HCT116 (cell line): Measurements from ENCODE around the gene FAM237B. TPM values are rescaled to one million over a fixed set of nuclear protein-coding genes. Genes with fewer than 3 reads are reported as not detected.
A peak's percentile ranks its signal among the peaks of the same experiment; 100 is the strongest.

Experiments
- ATAC-seq: fragments of 200-7000 bp; cut with Tn5 transposase; 2 replicates; pipeline ENCODE4 v1.9.1; 2020; ENCODE audit warnings: mild to moderate bottlenecking, moderate library complexity
- BruUV-seq: library from RNA; stranded (reverse); fragments of 400-500 nt; replicated peaks from 2 replicates; lab custom pipeline; 2021; lab: Mats Ljungman, UMichigan
- CTCF ChIA-PET: fragments of 300-600 bp; sonication (Branson Sonifier 250); formaldehyde crosslinking; loops from one replicate; lab custom pipeline; 2021; ENCODE audit warnings: antibody characterized with exemption; lab: Charles Lee
- POLR2A ChIA-PET: fragments of 300-600, 350-600 bp; sonication (Branson Sonifier 250); formaldehyde crosslinking; loops from one replicate; lab custom pipeline; 2021; ENCODE audit warnings: antibody characterized with exemption; lab: Charles Lee
- RAD21 ChIA-PET, 2 experiments: fragments of 300-600 bp; sonication (Branson Sonifier 250); formaldehyde crosslinking; loops; one replicate each; lab custom pipeline; 2023; ENCODE audit warnings: low total read pairs in 2 of 2; ENCODE audit not compliant: uncharacterized antibody in 2 of 2, unreplicated experiment in 2 of 2, low non-redundant PET in 1 of 2; lab: Charles Lee
- DNase-seq: peaks from one replicate; pipeline ENCODE4 v3.0.0-alpha.2; 2010; ENCODE audit warnings: low read depth, low spot score
- H2AFZ ChIP-seq: fragments of 200-600 bp; shearing (Covaris generic), sonication (generic); 2 replicates; pipeline ENCODE4 v1.6.1; 2017; ENCODE audit warnings: low read depth, mixed run types, mixed read lengths, antibody characterized with exemption, low read length; ENCODE audit not compliant: poor library complexity, severe bottlenecking
- H3K27ac ChIP-seq: 2 replicates; pipeline ENCODE4 v1.5.1; 2012; ENCODE audit warnings: low read depth, low read length
- H3K27me3 ChIP-seq: fragments of 200-600 bp; sonication (generic); 2 replicates; pipeline ENCODE4 v1.6.1; 2016; ENCODE audit warnings: mixed run types, low read length, mixed read lengths; ENCODE audit not compliant: insufficient read depth
- H3K36me3 ChIP-seq, 2 experiments: fragments of 200-500 bp in 1 of 2; fragments of 200-600 bp in 1 of 2; sonication (Bioruptor generic) in 1 of 2; sonication (generic) in 1 of 2; 2 replicates each; pipeline versions ENCODE4 v1.5.1 to v1.6.1; 2014 to 2016; ENCODE audit warnings: low read length in 2 of 2, inconsistent platforms in 1 of 2, mixed read lengths in 1 of 2, mixed run types in 1 of 2; ENCODE audit not compliant: insufficient read depth in 2 of 2, control insufficient read depth in 1 of 2
- H3K4me1 ChIP-seq, 2 experiments: fragments of 200-600 bp in 1 of 2; sonication (generic) in 1 of 2; 2 replicates each; pipeline versions ENCODE4 v1.5.1 to v1.6.1; 2012 to 2017; ENCODE audit warnings: low read length in 2 of 2, inconsistent platforms in 1 of 2, mild to moderate bottlenecking in 1 of 2, mixed read lengths in 1 of 2, mixed run types in 1 of 2, moderate library complexity in 1 of 2; ENCODE audit not compliant: insufficient read depth in 2 of 2, control insufficient read depth in 1 of 2
- H3K4me2 ChIP-seq: fragments of 200-600 bp; sonication (generic); 2 replicates; pipeline ENCODE4 v1.6.1; 2017; ENCODE audit warnings: mixed run types, low read length, mixed read lengths
- H3K4me3 ChIP-seq, 2 experiments: fragments of 200-600 bp in 1 of 2; sonication (generic) in 1 of 2; replicated peaks in 1 of 2; 2 replicates each; pipeline ENCODE4 v1.5.1; 2011 to 2016; ENCODE audit warnings: low read length in 2 of 2, control low read depth in 1 of 2, low read depth in 1 of 2, mild to moderate bottlenecking in 1 of 2, mixed read lengths in 1 of 2, mixed run types in 1 of 2
- H3K79me2 ChIP-seq: fragments of 200-600 bp; sonication (generic); 2 replicates; pipeline ENCODE4 v1.6.1; 2017; ENCODE audit warnings: mild to moderate bottlenecking, mixed run types, low read length, moderate library complexity, mixed read lengths; ENCODE audit not compliant: insufficient read depth
- H3K9ac ChIP-seq: fragments of 200-600 bp; sonication (generic); 2 replicates; pipeline ENCODE4 v1.6.1; 2016; ENCODE audit warnings: low read length, mixed read lengths
- H3K9me2 ChIP-seq: fragments of 200-600 bp; sonication (generic), shearing (Covaris generic); 2 replicates; pipeline ENCODE4 v1.6.1; 2017; ENCODE audit warnings: mixed run types, mild to moderate bottlenecking, moderate library complexity; ENCODE audit not compliant: insufficient read depth
- H3K9me3 ChIP-seq, 2 experiments: fragments of 200-500 bp in 1 of 2; fragments of 200-600 bp in 1 of 2; sonication (Bioruptor generic) in 1 of 2; sonication (generic) in 1 of 2; 2 replicates each; pipeline ENCODE4 v1.6.1; 2014 to 2017; ENCODE audit warnings: low read length in 2 of 2, mixed read lengths in 2 of 2, inconsistent platforms in 1 of 2, low read depth in 1 of 2, mild to moderate bottlenecking in 1 of 2, mixed run types in 1 of 2, moderate library complexity in 1 of 2; ENCODE audit not compliant: control insufficient read depth in 1 of 2, insufficient read depth in 1 of 2
- H4K20me1 ChIP-seq: fragments of 200-600 bp; sonication (generic), shearing (Covaris generic); 2 replicates; pipeline ENCODE4 v1.6.1; 2017; ENCODE audit warnings: mixed run types, mild to moderate bottlenecking, moderate library complexity; ENCODE audit not compliant: insufficient read depth
- ATF3 ChIP-seq: IDR thresholded peaks from 2 replicates; pipeline ENCODE4 v1.6.1; 2012
- CEBPB ChIP-seq: IDR thresholded peaks from 2 replicates; pipeline ENCODE4 v1.6.1; 2012; ENCODE audit warnings: low read depth
- SRF ChIP-seq: IDR thresholded peaks from 2 replicates; pipeline ENCODE4 v1.6.1; 2012; ENCODE audit warnings: low read depth
- ZFX ChIP-seq: fragments of 450-650 bp; IDR thresholded peaks from 2 replicates; pipeline ENCODE4 v1.6.1; 2017
- ZNF274 ChIP-seq: fragments of 200-500 bp; sonication (Bioruptor generic); IDR thresholded peaks from 2 replicates; pipeline ENCODE4 v1.6.1; 2014; ENCODE audit warnings: mild to moderate bottlenecking, low read depth, low read length, inconsistent platforms
- intact Hi-C: fragments of 100-400 bp; cut with micrococcal nuclease; formaldehyde crosslinking; loops from 2 replicates; pipeline ENCODE4 v1.10.0; 2022
- total RNA-seq: library from RNA; stranded (reverse); gene quantifications from one replicate; pipeline ENCODE4 v1.2.1, GENCODE V29; 2021; ENCODE audit not compliant: unreplicated experiment
- TF ChIP-seq, protein P1 (sequence below), 3 experiments: fragments of 200-600 bp in 1 of 3; sonication (generic) in 1 of 3; IDR thresholded peaks in 2 of 3; conservative IDR thresholded peaks in 1 of 3; 2 replicates each; pipeline ENCODE4 v1.5.1; 2012 to 2017; ENCODE audit warnings: low read depth in 2 of 3, low read length in 2 of 3, antibody characterized with exemption in 1 of 3, borderline replicate concordance in 1 of 3, control low read depth in 1 of 3, mild to moderate bottlenecking in 1 of 3, mixed read lengths in 1 of 3, mixed run types in 1 of 3, moderate library complexity in 1 of 3; ENCODE audit not compliant: insufficient read depth in 1 of 3
- TF ChIP-seq, protein P2 (sequence below): IDR thresholded peaks from 2 replicates; pipeline ENCODE4 v1.6.1; 2012; ENCODE audit warnings: low read depth

The FAM237B gene
- total RNA-seq, 1 experiment from 2014 or later, result not detected

DNA sequence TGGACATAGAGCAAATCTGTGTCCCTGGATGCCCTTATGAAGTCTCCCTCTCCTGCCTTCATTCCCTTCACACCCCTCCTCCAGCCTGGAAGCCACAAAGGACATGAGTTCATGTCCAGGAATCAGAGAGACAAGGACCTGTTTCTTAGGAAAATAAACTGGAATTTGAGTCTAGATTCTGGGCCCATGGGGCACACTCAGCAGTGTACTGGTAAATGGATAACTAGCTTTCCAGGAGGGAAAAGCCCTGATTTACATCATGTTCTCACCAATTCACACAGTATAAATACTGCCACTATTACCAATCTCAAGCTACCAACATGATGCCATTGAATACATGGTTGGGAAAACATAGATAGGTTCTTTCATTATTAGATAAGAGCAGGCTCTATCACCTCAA, 9.9 kb downstream of the FAM237B start:
- H3K27ac ChIP-seq, result no peak overlapping the region
- no peak overlapping the region for H3K4me3 ChIP-seq
- no peaks in the 10 kb centered on the region for H3K9me2 ChIP-seq
- TF ChIP-seq CEBPB (no peak), SRF (no peak)
- H3K4me2 ChIP-seq, result no peak overlapping the region
- no peak overlapping the region for H2AFZ ChIP-seq
- no TSS peak for BruUV-seq
- H3K36me3 ChIP-seq, result no peaks in the 10 kb centered on the region
- intact Hi-C loops, result loop anchor here (5.0 kb wide), 1 partner anchor 116 kb away; no protein-coding TSS in a partner anchor
- no peaks in the 10 kb centered on the region for H3K27me3 ChIP-seq
- ChIA-PET RAD21 (no interaction called here), CTCF (interaction anchor here (2.5 kb wide), 1 partner anchor 117 kb away, joined by 20 read pairs; no protein-coding TSS in a partner anchor), POLR2A (no interaction called here)
- no peak for ATAC-seq
- no peak for DNase-seq
- no peaks in the 10 kb centered on the region for H3K9me3 ChIP-seq
- no peaks in the 10 kb centered on the region for H3K4me1 ChIP-seq
- no peak overlapping the region for H3K9ac ChIP-seq
- H3K79me2 ChIP-seq, result no peaks in the 10 kb centered on the region
- H4K20me1 ChIP-seq, result no peaks in the 10 kb centered on the region

DNA sequence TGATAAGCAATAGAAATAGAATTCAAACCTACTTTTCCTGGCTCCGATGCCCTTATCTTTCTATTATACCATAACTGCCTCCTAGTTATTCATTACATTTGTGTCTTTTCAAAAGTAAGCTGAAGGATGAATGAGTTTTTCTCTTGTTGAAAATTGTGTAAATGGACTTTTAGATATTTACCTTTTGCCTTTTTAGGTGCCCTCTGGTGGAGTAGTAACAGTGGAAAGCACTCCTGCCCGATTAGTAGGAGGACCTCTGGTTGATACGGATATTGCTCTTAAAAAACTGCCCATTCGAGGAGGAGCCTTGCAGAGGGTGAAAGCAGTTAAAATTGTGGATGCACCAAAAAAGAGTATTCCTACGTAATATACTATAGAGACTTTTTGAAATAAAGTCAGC, 11.2 kb downstream of the FAM237B start:
- no peaks in the 10 kb centered on the region for H3K27me3 ChIP-seq
- no peaks in the 10 kb centered on the region for H4K20me1 ChIP-seq
- no TSS peak for BruUV-seq
- H3K9ac ChIP-seq, result no peak overlapping the region
- TF ChIP-seq ZFX, result no peak
- no peak for TF ChIP-seq ATF3
- TF ChIP-seq, protein P1, sequence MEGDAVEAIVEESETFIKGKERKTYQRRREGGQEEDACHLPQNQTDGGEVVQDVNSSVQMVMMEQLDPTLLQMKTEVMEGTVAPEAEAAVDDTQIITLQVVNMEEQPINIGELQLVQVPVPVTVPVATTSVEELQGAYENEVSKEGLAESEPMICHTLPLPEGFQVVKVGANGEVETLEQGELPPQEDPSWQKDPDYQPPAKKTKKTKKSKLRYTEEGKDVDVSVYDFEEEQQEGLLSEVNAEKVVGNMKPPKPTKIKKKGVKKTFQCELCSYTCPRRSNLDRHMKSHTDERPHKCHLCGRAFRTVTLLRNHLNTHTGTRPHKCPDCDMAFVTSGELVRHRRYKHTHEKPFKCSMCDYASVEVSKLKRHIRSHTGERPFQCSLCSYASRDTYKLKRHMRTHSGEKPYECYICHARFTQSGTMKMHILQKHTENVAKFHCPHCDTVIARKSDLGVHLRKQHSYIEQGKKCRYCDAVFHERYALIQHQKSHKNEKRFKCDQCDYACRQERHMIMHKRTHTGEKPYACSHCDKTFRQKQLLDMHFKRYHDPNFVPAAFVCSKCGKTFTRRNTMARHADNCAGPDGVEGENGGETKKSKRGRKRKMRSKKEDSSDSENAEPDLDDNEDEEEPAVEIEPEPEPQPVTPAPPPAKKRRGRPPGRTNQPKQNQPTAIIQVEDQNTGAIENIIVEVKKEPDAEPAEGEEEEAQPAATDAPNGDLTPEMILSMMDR (IDR thresholded peaks at IDR 0.05 in 2 of 3, conservative IDR thresholded peaks at IDR 0.05 in 1 of 3; ENCODE audit: borderline replicate concordance in 1 of 3, insufficient read depth in 1 of 3, low read depth in 2 of 3, low read length in 2 of 3), result 0 out of 6 replicates have a peak, but pooled peaks of 1 of the 3 experiments have one; percentile 16
- TF ChIP-seq ZNF274, result no peak
- TF ChIP-seq, protein P2, sequence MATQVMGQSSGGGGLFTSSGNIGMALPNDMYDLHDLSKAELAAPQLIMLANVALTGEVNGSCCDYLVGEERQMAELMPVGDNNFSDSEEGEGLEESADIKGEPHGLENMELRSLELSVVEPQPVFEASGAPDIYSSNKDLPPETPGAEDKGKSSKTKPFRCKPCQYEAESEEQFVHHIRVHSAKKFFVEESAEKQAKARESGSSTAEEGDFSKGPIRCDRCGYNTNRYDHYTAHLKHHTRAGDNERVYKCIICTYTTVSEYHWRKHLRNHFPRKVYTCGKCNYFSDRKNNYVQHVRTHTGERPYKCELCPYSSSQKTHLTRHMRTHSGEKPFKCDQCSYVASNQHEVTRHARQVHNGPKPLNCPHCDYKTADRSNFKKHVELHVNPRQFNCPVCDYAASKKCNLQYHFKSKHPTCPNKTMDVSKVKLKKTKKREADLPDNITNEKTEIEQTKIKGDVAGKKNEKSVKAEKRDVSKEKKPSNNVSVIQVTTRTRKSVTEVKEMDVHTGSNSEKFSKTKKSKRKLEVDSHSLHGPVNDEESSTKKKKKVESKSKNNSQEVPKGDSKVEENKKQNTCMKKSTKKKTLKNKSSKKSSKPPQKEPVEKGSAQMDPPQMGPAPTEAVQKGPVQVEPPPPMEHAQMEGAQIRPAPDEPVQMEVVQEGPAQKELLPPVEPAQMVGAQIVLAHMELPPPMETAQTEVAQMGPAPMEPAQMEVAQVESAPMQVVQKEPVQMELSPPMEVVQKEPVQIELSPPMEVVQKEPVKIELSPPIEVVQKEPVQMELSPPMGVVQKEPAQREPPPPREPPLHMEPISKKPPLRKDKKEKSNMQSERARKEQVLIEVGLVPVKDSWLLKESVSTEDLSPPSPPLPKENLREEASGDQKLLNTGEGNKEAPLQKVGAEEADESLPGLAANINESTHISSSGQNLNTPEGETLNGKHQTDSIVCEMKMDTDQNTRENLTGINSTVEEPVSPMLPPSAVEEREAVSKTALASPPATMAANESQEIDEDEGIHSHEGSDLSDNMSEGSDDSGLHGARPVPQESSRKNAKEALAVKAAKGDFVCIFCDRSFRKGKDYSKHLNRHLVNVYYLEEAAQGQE, result no peak
- intact Hi-C loops, result loop anchor here (5.0 kb wide), 1 partner anchor 117 kb away; no protein-coding TSS in a partner anchor
- ATAC-seq, result no peak
- H3K4me1 ChIP-seq, result no peaks in the 10 kb centered on the region
- DNase-seq, result no peak
- H2AFZ ChIP-seq, result no peak overlapping the region
- no peak overlapping the region for H3K4me2 ChIP-seq
- H3K9me3 ChIP-seq, result no peaks in the 10 kb centered on the region
- H3K4me3 ChIP-seq, result no peak overlapping the region
- CTCF ChIA-PET, result interaction anchor here (1.3 to 2.3 kb wide), 2 partner anchors 11 to 118 kb away, joined by 3 to 10 read pairs; no protein-coding TSS in a partner anchor
- RAD21 ChIA-PET, result no interaction called here
- no peaks in the 10 kb centered on the region for H3K36me3 ChIP-seq
- no peaks in the 10 kb centered on the region for H3K9me2 ChIP-seq
- POLR2A ChIA-PET, result no interaction called here
- no peaks in the 10 kb centered on the region for H3K79me2 ChIP-seq
- no peak overlapping the region for H3K27ac ChIP-seq
